Measurements from ENCODE around the gene CAMP. TPM values are rescaled to one million over a fixed set of nuclear protein-coding genes. Genes with fewer than 3 reads are reported as not detected.

CAMP gene
- total RNA-seq, 1 donor from 2014 or later, result not detected

DNA sequence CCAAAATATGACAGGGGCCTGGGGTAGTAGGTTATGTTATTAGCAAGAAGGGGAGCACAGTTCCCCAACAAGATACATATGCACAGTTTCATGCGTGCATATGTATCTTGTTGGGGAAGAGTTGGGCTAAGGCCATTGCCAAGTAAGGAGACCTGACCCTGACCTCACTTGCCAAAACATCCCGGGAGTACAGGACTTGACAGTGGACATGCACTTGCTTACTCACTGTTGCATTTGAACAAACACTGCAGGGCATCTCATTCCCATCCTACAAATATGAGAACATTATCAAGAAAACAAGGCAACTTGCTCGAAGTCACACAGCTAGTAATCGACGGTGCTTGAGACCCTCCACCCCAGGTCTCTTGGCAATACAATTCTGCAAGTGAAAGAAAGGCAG lies 4.8 kb upstream of the CAMP start:
- H3K4me1 Mint-ChIP-seq (ENCODE audit: unreplicated experiment), result peaks cover 7% of the 10 kb centered on the region
- H3K27ac Mint-ChIP-seq (ENCODE audit: unreplicated experiment), result no peak overlapping the region
- H3K36me3 Mint-ChIP-seq (ENCODE audit: unreplicated experiment), result no peaks in the 10 kb centered on the region
- no peak overlapping the region for H3K4me3 Mint-ChIP-seq (ENCODE audit: unreplicated experiment)
- no peak for DNase-seq (ENCODE audit: extremely low spot score, unreplicated experiment)
- H3K27me3 Mint-ChIP-seq (ENCODE audit: unreplicated experiment), result peaks cover 3% of the 10 kb centered on the region
- TF ChIP-seq CTCF (IDR thresholded peaks at IDR 0.05), result no peak
- no peaks in the 10 kb centered on the region for H3K9me3 Mint-ChIP-seq (ENCODE audit: unreplicated experiment)

DNA sequence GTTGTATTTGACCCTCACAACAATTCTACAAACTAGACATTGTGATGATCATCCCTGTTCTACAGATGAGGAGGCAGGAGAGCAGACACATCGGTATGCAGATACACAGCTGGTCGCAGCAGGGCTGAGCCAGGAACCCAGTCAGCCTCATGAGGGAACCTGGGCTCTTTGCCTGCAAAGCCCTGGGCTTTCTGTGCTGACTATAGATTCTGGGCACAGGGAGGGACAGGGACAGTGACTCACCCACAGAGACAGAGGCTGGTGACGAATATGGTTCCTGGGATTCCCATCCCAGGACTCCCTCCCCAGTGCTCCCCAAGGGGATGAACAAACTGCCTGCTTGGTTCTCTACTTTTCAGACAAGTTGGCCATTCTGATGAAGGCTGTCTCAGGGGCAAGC lies 3.8 kb upstream of the CAMP start:
- TF ChIP-seq CTCF (IDR thresholded peaks at IDR 0.05), result no peak
- Mint-ChIP-seq H3K27ac (ENCODE audit: unreplicated experiment) (no peak overlapping the region), H3K4me3 (ENCODE audit: unreplicated experiment) (no peak overlapping the region), H3K4me1 (ENCODE audit: unreplicated experiment) (peaks cover 12% of the 10 kb centered on the region), H3K36me3 (ENCODE audit: unreplicated experiment) (no peaks in the 10 kb centered on the region), H3K27me3 (ENCODE audit: unreplicated experiment) (peaks cover 3% of the 10 kb centered on the region), H3K9me3 (ENCODE audit: unreplicated experiment) (no peaks in the 10 kb centered on the region)
- DNase-seq (ENCODE audit: extremely low spot score, unreplicated experiment), result no peak

DNA sequence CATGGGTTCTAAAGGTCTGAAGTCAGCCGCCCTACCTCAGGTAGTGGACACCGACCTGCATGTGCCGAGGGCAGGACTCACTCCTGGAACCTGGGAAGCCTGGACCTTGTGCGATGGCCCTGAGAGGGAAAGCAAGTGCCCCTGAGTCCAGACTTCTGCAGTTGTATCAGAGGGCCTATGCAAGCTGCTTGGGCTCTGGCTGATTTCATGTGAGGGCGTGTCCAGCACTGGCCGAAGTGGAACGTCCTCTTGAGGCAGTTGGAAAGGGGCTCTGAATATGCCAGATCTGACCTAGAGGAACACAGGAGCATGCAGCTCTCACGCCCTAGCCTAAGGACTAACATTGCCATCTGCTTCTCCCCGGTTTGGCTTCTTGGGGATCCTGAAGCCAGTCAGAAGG lies 2.5 kb upstream of the CAMP start:
- Mint-ChIP-seq H3K4me3 (ENCODE audit: unreplicated experiment) (no peak overlapping the region), H3K27me3 (ENCODE audit: unreplicated experiment) (peaks cover 2% of the 10 kb centered on the region), H3K27ac (ENCODE audit: unreplicated experiment) (no peak overlapping the region), H3K9me3 (ENCODE audit: unreplicated experiment) (no peaks in the 10 kb centered on the region), H3K36me3 (ENCODE audit: unreplicated experiment) (no peaks in the 10 kb centered on the region), H3K4me1 (ENCODE audit: unreplicated experiment) (peaks cover 9% of the 10 kb centered on the region)
- no peak for DNase-seq (ENCODE audit: extremely low spot score, unreplicated experiment)
- no peak for TF ChIP-seq CTCF (IDR thresholded peaks at IDR 0.05)

DNA sequence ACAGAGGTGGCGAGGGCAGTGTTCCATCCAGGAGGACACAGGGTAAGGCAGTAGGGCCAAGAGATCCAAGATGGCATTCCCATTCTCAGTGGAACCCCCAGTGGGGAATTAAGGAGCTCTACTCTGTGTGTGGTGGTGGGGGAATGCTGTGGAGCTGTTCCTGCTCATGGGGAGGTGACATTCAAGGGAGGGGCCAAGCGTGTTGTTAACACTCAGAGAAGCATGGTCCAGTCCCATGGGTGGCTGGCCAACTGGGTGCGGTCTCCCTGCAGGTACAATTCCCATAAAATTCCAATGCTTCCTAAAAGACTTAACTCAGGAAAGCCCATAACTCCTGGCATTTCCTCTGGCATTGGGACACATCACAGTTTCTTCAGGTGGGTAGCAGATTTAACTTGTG lies 2.3 kb downstream of the CAMP start:
- peaks cover 9% of the 10 kb centered on the region for H3K4me1 Mint-ChIP-seq (ENCODE audit: unreplicated experiment)
- peaks cover 7% of the 10 kb centered on the region for H3K27me3 Mint-ChIP-seq (ENCODE audit: unreplicated experiment)
- TF ChIP-seq CTCF (IDR thresholded peaks at IDR 0.05), result no peak
- no peak overlapping the region for H3K27ac Mint-ChIP-seq (ENCODE audit: unreplicated experiment)
- no peaks in the 10 kb centered on the region for H3K9me3 Mint-ChIP-seq (ENCODE audit: unreplicated experiment)
- H3K36me3 Mint-ChIP-seq (ENCODE audit: unreplicated experiment), result no peaks in the 10 kb centered on the region
- DNase-seq (ENCODE audit: extremely low spot score, unreplicated experiment), result no peak
- H3K4me3 Mint-ChIP-seq (ENCODE audit: unreplicated experiment), result no peak overlapping the region

DNA sequence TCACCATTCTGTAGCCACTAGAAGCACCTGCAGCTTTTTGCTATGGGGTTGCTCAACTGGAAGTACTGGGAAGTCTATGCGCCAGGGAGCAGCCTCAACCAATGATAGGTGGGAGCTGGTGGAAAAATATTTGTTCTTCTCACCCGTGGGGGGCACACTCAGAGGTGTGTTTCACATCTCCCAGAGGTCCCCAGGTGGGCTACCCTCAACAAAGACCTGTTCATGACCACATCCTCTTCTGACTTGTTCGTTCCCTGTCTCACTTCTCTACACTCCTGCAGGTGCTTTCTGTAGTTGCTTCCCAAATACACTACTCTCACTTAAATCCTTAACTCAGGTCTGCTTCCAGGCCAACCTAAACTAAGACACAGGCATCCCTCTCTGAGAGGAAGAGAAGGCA lies 3.6 kb downstream of the CAMP start:
- H3K9me3 Mint-ChIP-seq (ENCODE audit: unreplicated experiment), result no peaks in the 10 kb centered on the region
- H3K36me3 Mint-ChIP-seq (ENCODE audit: unreplicated experiment), result no peaks in the 10 kb centered on the region
- H3K27me3 Mint-ChIP-seq (ENCODE audit: unreplicated experiment), result peaks cover 7% of the 10 kb centered on the region
- peaks cover 9% of the 10 kb centered on the region for H3K4me1 Mint-ChIP-seq (ENCODE audit: unreplicated experiment)
- H3K27ac Mint-ChIP-seq (ENCODE audit: unreplicated experiment), result no peak overlapping the region
- DNase-seq (ENCODE audit: extremely low spot score, unreplicated experiment), result no peak
- no peak overlapping the region for H3K4me3 Mint-ChIP-seq (ENCODE audit: unreplicated experiment)
- TF ChIP-seq CTCF (IDR thresholded peaks at IDR 0.05), result no peak

Measured in osteocyte (in vitro differentiated cells).